ENCODE data around the gene DTX2.

DNA sequence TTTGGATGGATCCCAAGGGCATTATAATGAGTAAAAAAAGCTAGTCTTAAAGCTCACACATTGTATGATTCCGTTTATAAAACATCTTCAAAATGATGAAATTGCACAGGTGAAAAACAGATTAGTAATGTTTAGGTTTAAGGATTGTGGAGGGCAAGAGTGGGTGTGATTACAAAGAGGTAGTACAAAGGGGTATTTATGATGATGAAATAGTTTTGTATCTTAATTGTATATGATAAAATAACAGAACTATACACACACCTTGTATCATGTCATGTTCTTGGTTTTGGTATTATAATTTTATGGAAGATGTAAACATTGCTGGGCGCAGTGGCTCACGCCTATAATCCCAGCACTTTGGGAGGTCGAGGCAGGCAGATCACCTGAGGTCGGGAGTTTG is 49.3 kb upstream of the DTX2 start:
- TF ChIP-seq, protein P1, sequence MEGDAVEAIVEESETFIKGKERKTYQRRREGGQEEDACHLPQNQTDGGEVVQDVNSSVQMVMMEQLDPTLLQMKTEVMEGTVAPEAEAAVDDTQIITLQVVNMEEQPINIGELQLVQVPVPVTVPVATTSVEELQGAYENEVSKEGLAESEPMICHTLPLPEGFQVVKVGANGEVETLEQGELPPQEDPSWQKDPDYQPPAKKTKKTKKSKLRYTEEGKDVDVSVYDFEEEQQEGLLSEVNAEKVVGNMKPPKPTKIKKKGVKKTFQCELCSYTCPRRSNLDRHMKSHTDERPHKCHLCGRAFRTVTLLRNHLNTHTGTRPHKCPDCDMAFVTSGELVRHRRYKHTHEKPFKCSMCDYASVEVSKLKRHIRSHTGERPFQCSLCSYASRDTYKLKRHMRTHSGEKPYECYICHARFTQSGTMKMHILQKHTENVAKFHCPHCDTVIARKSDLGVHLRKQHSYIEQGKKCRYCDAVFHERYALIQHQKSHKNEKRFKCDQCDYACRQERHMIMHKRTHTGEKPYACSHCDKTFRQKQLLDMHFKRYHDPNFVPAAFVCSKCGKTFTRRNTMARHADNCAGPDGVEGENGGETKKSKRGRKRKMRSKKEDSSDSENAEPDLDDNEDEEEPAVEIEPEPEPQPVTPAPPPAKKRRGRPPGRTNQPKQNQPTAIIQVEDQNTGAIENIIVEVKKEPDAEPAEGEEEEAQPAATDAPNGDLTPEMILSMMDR (IDR thresholded peaks at IDR 0.05; ENCODE audit: poor library complexity, severe bottlenecking): no peak
- TF ChIP-seq EZH2 (IDR thresholded peaks at IDR 0.05; ENCODE audit: borderline replicate concordance, insufficient read depth, low read length, poor library complexity, severe bottlenecking) (no peak), EP300 (conservative IDR thresholded peaks at IDR 0.05; ENCODE audit: poor library complexity, severe bottlenecking) (no peak), TAF1 (IDR thresholded peaks at IDR 0.05; ENCODE audit: low read depth) (no peak)
